Stimulated activated CD4-positive, alpha-beta T cell treated with anti-CD3 and anti-CD28 coated beads, Interleukin-1b, Interleukin-23, amount 100 ng/mL, for 24 hours (primary cell): ENCODE results near the gene GALNTL6.

ENCODE experiments used
- DNase-seq, 4 experiments: peaks; one replicate each; pipeline ENCODE4 v3.0.0-alpha.2; 2020; ENCODE audit warnings: low read depth in 4 of 4, low spot score in 1 of 4

The GALNTL6 gene

DNA sequence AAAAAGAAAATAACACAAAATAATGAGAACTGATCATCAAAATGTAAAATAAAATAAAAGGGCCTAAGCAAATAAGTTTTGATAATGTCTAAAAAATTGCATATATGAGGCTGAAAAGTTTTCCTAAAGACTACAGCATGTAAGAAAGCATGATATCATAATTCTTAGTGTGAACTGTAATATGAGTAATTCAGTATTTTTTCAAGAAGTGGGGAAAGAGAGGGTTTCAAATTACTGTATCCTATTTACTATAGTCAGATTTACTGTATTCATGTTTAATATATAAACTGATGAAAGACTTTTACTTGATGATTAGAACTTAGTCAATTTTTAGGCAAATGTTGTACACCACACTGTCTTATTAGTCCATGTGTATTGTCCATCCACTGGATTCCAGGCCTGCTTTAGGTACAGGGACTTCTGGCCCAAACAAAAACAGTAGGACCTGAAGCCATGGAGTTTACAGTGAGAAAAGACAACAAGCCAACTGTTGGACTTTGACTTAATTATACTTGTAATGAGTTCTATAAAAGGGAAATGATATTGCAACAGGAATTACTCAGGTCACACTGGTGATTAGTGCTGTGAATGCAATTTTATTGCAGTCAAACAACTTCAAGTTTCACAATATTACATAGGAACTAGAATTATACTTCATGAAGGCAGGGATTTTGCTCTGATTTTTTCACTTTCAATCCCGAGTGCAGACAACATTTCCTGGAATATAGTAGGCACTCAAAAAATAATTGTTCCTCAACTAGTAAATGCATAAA lies 837.7 kb downstream of the GALNTL6 start:
- no peak for DNase-seq

DNA sequence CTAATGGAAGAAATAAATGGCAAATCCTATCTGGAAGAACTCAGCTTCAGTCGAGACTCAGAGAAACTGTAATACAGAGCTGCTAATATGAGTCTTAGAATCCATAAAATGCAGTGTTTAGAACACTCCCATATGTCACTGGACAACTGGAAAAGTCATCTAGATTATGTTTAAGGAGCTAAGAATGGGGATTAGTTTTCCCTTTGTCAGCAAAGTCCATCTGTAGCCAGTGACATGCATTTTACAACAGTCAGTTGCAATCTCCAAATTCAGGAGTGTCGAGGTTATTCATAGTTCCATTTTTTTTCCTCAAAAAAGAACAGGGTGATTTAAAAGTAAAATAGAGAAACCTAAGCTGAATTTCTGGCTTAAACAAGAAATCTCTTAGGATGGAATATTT lies 838.8 kb downstream of the GALNTL6 start:
- no peak for DNase-seq

DNA sequence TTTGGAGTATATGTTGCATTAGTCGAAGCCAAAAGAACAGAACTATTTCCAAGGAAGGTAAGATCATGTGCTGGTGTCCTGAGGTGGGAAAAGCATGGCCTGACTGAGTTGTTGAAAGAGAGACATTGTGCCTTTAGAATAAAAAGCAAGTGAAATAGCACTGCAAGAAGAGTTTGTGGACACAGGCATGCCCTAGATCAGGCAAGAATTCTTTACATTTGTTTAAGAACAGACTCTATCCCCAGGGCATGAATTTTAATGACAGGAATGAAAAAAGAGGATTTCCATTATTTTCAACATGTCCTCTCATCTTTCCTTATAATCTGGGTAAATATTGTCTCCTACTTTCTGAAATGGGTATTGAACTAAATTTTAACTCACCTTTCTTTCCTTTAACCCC lies 839.2 kb downstream of the GALNTL6 start:
- no peak for DNase-seq

DNA sequence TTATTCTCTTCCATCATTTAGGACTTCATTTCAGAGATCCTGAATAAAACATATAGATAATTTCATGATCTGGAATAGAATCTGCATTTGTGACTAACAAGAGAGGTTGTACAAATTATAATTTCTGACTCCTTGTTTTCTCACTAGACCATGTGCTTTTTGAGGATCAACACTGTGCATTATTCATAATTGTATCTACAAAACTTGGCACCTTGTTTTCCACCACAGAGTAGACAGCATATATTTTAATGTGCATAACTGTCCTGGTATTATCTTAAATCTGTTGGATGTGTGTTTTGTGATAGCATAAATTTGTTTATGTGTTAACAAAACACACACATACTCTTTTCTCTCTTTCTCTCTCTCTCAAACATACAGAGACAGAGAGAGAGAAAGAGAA lies 840.5 kb downstream of the GALNTL6 start:
- DNase-seq, result no peak

DNA sequence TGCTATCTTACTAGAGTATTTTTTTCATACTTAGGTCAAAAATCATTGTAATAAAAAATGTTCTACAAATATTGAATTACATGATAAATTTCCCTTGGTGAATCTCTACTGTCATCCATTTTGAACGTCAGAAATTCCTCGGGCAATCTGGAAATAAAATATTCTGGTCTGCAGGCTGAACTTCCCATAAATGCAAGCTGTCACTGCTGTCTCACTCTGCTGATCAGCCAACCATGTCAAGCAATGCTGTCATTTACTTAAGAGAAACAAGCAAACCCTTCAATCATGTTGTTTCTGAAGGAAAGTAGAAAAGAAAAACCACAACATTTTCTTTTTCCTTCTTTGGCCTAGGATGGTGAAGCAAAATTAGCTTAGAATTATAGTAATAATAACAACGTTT lies 841.3 kb downstream of the GALNTL6 start:
- DNase-seq, result no peak

DNA sequence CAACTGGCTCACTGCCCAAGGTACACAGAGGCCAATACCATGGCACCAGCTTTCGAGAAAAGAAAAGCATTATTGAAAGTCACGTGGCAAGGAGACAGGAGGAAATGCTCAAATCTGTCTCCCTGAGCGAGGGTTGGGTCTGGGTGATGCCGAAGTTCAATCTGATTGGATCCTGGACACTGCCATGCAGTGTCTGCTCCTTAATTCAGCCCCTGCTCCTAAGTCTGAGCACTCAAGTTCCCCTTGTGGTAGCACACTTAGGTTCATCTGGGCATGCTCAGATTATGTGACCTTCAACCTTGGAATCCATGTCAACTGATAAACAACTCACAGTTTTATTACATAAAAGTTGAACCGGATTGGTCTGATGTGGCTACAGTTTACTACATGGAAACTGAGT lies 842.9 kb downstream of the GALNTL6 start:
- DNase-seq, result no peak

DNA sequence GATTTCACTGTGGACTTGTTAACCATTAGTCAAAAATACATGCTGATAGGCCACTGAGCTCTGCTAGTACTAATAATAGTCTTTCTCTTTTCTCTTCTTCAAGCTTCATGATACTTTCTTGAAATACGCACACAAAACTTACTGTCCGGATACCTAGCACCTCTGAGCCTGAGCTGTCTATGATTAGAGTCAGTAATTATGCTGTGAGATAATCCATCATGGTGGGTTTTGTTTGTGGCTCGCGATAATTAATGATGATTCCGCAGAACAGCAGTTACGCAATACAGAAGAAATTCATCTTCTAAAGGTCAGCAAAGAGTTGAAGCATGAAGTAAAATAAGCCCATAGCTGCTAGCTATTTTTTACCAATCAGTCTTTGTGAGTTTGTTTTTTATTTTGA lies 843.9 kb downstream of the GALNTL6 start:
- no peak for DNase-seq

DNA sequence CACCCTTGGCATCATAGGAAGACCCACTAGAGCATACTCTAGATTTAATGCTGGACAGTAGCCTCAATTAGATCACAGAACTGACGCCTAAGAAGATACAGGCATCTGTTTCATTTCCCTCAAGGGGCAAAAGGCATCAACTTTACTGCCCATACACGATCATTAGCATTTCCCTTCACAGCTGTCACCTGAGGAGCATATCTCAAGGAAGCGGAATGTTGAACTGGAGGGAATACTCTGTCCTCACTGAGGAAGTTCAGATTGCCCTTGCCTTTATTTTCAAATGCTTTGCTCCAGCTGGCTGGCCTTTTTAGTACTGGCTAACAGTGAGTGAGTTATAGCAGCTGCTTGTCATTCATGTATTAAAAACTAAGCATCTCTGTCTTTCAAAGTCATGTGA lies 847.0 kb downstream of the GALNTL6 start:
- DNase-seq, result no peak

DNA sequence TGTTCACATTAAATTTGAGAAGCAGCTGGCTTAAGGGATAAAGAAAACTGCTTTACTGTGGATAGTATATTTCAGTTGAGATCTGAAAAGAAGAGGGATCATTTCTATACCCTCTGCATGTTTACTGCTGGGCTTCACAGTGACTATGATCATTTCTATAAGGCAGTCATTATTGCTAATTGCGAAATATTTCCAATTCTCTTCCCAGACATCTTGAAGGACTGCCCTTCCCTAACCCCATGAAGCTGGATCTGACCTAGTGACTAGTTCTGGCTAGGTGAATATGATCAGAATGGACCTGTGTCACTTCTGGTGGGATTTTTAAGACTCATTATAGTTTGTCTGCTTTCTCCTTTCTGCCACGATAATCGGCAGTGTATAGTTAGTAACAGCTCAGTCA lies 848.9 kb downstream of the GALNTL6 start:
- DNase-seq, result no peak

DNA sequence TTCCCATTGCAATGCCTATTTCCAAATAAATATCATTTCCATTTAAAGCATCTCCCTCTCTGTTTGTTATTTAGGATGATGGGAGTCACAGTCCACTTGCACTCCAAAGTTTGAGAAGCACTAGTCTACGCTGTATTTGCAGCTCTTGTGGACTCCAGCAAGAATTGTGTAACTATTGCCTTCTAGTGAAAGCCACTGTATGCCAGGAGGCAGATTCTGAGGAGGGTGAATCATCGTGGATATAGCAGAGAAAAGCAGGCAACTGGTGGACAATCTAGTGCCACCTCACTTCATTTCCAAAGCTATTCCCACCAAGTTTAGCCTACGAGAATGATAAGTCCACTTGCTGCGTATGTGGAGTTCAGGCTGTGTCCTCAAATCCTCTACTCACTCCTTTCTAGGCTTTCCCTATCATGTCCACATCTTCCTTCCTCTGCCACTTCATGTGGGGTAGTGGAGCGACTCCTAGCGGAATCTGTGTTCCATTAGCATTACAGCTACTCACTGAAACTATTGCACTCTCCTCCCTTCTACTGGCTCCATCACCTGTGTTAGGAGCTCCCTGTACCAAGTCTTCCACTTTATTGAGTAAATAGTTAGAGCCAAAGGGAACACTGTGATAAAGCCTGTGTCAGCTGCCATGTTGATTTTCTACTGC lies 853.6 kb downstream of the GALNTL6 start:
- no peak for DNase-seq

DNA sequence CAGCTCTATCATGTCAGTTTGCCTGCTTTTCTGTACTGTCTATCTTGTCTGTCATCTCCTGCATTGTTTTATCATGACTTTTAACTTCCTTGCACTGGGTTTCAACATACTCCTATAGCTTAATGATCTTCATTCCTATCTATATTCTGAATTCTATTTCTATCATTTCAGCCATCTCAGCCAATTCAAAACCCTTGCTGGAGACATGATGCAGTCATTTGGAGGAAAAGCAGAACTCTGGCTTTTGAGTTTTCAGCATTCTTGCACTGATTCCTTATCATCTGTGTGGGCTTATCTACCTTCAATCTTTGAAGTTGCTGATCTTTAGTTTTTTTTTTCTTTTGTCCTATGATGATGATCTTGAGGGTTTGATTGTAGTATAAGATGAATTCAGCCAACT lies 861.6 kb downstream of the GALNTL6 start:
- no peak for DNase-seq

DNA sequence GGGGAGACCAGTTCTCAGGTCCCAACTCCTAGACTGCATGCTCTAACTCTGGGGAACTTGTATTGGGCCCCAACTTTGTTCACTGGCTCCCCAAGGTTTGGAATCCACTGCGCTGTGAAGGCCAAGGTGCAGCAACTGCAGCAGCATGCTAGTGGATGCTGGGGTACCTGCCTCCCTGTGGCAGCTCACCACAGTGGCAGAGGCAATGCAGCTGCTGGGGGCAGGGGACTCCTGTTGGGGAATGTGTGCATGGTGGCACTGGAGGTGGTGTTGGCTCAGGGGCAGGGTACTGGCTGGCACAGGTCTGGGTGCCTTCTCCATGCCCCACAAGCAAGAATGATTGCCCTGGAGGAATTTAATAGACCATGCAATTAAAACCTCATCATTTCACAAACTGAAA lies 862.0 kb downstream of the GALNTL6 start:
- DNase-seq, result no peak

DNA sequence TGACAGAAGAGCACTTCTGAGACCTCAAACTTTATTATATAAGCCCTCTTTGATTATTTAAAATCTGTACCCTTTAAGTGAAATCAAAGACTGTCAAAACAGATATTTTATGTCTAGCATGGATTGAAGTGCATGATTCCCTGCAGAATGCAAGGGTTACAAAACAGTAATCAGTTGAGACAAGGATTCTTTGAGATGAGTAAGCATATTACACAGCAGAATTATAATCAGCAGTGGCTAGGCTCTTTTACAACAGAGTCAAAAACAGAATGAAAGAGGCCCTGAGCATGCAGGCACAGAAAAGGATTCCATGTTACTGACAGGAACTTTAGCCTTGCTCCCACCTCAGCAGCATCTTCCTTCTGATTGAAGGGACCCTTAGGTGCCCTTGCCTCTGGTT lies 867.5 kb downstream of the GALNTL6 start:
- no peak for DNase-seq

DNA sequence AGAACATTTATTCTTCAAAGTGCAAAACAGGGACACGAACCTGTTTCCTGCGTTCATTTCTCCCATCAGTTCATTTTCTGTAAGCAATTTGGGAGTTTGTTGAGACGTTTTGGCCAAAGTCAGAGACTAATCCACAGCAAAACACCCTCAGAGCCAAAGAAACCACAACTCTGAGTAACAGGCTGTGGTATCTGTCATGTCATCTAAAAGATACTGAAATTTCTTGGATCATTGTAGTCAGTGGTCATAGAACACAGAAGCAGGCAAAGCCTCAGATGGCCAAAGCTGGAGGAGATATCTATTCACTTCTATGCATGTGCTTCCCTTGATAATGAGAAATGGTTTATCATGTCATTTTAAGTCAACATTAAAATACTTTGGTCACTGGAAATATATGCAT lies 869.8 kb downstream of the GALNTL6 start:
- DNase-seq, result no peak

DNA sequence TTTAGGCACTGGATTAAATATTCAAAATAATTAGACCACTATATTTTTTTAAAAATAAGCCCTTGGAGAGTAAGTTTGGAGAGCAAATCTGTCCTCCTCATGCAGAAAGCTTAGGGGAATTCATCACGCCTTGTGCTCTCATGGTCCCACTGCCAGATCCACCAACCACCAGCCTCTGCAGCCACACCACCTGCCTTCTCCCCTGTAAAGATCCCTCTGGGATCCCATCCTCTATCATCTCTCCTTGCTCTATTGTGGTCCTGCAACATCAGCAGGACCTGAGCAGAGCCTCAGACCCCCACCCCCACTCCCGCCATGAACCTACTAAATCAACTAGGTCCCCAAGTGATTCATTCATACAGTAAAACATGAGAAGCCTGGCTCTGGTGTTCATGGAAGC lies 872.8 kb downstream of the GALNTL6 start:
- DNase-seq, result no peak

DNA sequence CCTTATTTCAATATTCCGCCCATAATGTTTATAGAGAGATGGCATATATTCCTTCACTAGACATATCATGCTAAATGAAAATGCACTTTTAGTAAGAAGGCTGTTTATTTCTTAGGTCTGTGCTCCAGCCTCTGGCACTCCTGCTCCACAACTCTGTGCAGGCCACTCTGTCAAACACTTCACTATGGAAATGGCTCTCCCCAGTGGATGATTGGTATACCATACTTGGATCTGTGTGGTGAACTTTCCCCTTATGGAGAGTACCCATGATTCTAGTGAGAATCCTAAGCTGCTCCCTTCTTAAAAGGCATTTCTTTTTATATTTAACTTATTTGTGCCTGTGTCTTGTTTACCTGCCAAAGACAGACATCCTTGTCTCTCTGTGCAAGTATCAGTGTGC lies 875.3 kb downstream of the GALNTL6 start:
- DNase-seq, result no peak

DNA sequence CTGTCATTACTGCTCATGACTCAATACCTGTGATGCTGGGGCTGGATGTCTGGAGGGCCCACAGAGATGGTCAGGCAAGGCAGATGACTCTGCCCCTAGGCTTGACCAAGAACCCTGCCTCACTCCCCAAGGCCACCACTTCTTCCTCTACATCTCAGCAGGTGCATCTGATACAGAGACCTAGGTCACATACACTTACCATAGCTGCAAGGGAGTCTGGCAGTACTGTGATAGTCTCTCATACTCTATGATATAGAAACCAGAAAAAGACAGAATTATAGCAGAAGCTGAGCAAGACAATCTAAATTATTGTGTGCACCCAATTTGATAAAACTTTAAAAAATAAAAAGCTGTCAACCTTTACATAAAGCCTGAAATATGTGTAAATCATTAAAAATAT lies 878.3 kb downstream of the GALNTL6 start:
- no peak for DNase-seq

DNA sequence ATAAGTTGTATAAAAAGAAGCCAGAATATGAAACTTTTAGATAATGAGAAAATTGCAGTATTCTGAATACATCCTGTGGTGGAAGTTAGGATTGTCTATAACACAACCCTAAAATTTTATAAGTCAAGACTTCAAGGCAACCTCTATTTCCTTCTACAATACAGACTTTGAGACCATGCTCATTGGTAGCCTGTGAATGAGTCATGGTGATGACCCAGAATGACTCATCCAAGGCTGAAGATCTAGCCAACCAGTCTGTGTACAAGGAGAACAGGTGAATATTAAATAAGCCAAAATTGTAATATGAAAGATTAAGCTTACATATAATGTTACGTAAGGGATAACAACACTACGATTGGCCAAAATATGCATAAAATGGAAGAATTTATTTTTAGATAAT lies 879.5 kb downstream of the GALNTL6 start:
- DNase-seq, result no peak

DNA sequence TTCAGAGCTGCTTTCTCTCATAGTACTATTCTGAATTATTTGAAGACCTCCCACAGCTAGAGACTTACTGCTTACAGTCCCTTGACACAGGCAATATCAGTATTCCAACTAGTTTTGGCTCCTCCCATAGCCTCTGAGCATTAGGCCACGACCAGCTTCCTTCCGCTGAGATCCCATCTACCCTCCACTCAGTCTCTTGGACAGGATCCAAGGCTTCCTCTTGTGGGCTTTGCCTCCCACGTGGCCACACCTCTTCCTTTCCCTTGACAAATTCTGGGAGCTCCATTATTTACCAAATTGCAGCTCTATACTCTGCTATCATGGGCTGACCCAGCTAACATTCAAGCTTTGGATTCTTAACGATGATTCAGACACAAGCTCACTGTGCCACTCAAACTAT lies 885.1 kb downstream of the GALNTL6 start:
- no peak for DNase-seq

DNA sequence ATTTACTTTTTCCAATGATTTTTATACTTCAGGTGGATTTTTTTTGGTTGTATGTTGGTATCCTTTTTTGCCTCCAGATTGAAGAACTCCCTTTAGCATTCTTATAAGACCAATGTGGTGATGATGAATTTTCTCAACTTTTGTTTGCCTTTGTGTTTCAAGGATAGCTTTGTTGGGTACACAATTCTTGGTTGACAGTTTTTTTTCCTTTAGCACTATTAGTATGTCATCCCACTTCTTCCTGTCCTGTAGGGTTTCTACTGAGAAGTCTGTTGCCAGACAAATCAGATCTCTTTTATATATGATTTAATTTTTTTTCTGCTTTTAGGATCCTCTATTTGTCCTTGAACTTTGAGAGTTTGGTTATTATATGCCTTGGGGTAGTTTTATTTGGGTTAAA lies 892.4 kb downstream of the GALNTL6 start:
- DNase-seq, result no peak

DNA sequence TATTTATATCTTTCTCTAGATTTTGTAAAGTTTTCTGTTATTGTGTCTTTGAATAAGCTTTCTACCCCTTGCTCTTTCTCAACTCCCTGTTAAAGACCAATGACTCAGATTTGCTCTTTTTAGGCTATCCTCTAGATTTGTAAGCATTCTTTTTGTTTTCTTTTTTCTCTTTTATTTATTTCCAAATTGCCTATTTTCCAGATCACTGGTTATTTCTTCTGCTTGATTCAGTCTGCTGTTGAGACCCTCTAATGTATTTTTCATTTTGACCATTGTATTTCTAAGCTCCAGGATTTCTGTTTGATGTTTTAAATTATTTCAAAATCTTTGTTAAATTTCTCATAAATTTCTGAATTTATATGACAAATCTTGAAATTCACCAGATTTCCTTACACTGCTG lies 892.8 kb downstream of the GALNTL6 start:
- DNase-seq, result no peak

DNA sequence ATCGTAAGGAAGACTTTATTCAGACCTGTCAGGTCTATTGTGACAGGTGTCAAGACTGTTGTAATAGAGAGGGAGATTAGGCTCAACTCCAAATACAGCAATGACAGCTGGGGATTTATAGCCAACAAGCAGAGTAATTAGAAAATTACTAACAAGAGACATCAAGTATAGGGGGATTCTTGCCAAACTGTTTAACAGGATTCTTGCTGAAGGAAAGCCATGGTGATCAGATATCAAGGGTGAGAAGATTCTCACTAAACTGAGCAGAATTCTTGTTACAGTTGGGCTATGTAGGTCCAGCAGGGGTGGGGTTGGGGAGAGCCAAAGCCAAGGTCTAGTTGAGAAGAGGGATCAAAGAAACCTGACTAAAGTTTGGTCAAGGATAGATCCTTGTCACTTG lies 894.4 kb downstream of the GALNTL6 start:
- no peak for DNase-seq

DNA sequence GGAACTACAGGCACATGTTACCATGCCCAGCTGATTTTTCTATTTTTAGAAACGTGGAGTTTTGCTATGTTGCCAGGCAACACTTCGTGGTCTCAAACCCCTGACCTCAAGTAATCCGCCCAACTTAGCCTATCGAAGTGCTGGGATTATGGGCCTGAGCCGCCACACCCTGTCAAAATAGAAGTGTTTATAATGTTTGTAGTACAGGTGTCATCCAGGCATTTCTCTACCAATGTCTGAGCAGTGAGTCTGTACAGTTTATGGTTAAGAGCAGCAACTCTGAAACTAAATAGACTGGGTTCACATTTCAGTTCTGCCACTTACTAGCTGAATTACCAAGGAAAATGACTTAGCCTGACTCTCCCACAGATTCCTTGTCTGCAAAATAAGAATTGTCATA lies 895.0 kb downstream of the GALNTL6 start:
- no peak for DNase-seq
